DOHH2 (cell line): Measurements from ENCODE around the gene SLBP.

ENCODE experiments used
- H3F3A ChIP-seq: fragments of 200-600 bp; sonication (generic), shearing (Covaris generic); 2 replicates; pipeline ENCODE4 v1.6.0; 2016; ENCODE audit warnings: antibody characterized with exemption, mild to moderate bottlenecking; ENCODE audit not compliant: control insufficient read depth, insufficient read depth
- H3K27ac ChIP-seq: fragments of 200-600 bp; sonication (generic); 2 replicates; pipeline ENCODE4 v1.5.1; 2014; ENCODE audit warnings: low read depth, mild to moderate bottlenecking, low read length, moderate library complexity
- H3K27me3 ChIP-seq: fragments of 200-600 bp; sonication (generic); 2 replicates; pipeline ENCODE4 v1.6.1; 2014; ENCODE audit warnings: mild to moderate bottlenecking, low read length, mixed read lengths; ENCODE audit not compliant: control insufficient read depth
- H3K36me3 ChIP-seq: fragments of 200-600 bp; sonication (generic); 2 replicates; pipeline ENCODE4 v1.6.1; 2014; ENCODE audit warnings: mild to moderate bottlenecking, low read length, moderate library complexity, mixed read lengths; ENCODE audit not compliant: control insufficient read depth
- H3K4me1 ChIP-seq: fragments of 200-600 bp; sonication (generic); 2 replicates; pipeline ENCODE4 v1.6.1; 2014; ENCODE audit warnings: mild to moderate bottlenecking, low read length, mixed read lengths; ENCODE audit not compliant: control insufficient read depth
- H3K4me2 ChIP-seq: fragments of 200-600 bp; sonication (generic); 2 replicates; pipeline ENCODE4 v1.6.0; 2014; ENCODE audit warnings: mild to moderate bottlenecking, low read length, moderate library complexity
- H3K4me3 ChIP-seq: fragments of 200-600 bp; sonication (generic); 2 replicates; pipeline ENCODE4 v1.5.1; 2014; ENCODE audit warnings: mild to moderate bottlenecking, low read length, mixed read lengths
- H3K79me2 ChIP-seq: fragments of 200-600 bp; sonication (generic); 2 replicates; pipeline ENCODE4 v1.6.1; 2014; ENCODE audit warnings: mild to moderate bottlenecking, low read length, mixed read lengths; ENCODE audit not compliant: control insufficient read depth
- H3K9me2 ChIP-seq: fragments of 200-600 bp; sonication (generic); replicated peaks from 2 replicates; pipeline ENCODE4 v1.6.1; 2014; ENCODE audit warnings: mild to moderate bottlenecking, low read length, mixed read lengths; ENCODE audit not compliant: control insufficient read depth
- H3K9me3 ChIP-seq: fragments of 200-600 bp; sonication (generic); 2 replicates; pipeline ENCODE4 v1.6.1; 2014; ENCODE audit warnings: antibody characterized with exemption, low read length, mixed read lengths; ENCODE audit not compliant: control insufficient read depth, insufficient read depth
- H4K20me1 ChIP-seq: fragments of 200-600 bp; sonication (generic); 2 replicates; pipeline ENCODE4 v1.6.0; 2014; ENCODE audit warnings: low read depth, mild to moderate bottlenecking, antibody characterized with exemption, low read length, moderate library complexity; ENCODE audit not compliant: control insufficient read depth, insufficient read depth
- CTCF ChIP-seq: fragments of 200-600 bp; sonication (generic); IDR thresholded peaks from one replicate; pipeline ENCODE4 v1.5.1; 2014; ENCODE audit warnings: antibody characterized with exemption, mild to moderate bottlenecking, low read depth, low read length; ENCODE audit not compliant: poor library complexity, severe bottlenecking
- EZH2phosphoT487 ChIP-seq: fragments of 200-600 bp; sonication (generic); IDR thresholded peaks from 2 replicates; pipeline ENCODE4 v1.6.1; 2017; ENCODE audit warnings: borderline replicate concordance, mild to moderate bottlenecking, antibody characterized with exemption, low read length, moderate library complexity, mixed read lengths

SLBP gene

DNA sequence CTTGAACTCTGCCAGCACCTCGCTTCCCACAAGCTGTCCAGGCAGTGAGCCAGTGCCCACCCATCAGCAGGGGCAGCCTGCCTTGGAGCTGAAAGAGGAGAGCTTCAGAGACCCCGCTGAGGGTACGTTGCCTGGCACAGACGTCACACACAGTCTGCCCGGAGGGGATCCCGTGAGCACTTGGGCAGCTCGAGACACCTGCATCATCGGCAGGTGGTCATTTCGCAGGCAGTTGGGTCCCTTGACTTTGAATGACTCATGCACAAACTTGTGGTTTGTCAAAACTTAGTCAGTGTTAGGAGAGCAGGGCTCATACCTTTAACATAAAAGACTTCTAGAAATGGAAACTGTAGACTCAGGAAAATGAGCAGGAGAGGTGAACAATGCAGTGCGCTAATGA, 19.1 kb upstream of the SLBP start:
- no peak for TF ChIP-seq CTCF
- no peak for TF ChIP-seq EZH2phosphoT487
- peaks cover 91% of the 10 kb centered on the region for H3K79me2 ChIP-seq
- H3K4me3 ChIP-seq = no peak overlapping the region
- peaks cover 3% of the 10 kb centered on the region; the same call in 1 of the 2 replicates for H3F3A ChIP-seq
- H3K36me3 ChIP-seq = peaks cover 99% of the 10 kb centered on the region
- no peaks in the 10 kb centered on the region for H3K9me2 ChIP-seq
- peaks cover 8% of the 10 kb centered on the region for H3K4me1 ChIP-seq
- H3K9me3 ChIP-seq = no peaks in the 10 kb centered on the region
- H4K20me1 ChIP-seq = peaks cover 41% of the 10 kb centered on the region
- H3K27ac ChIP-seq = no peak overlapping the region
- no peak overlapping the region for H3K4me2 ChIP-seq
- no peaks in the 10 kb centered on the region for H3K27me3 ChIP-seq

DNA sequence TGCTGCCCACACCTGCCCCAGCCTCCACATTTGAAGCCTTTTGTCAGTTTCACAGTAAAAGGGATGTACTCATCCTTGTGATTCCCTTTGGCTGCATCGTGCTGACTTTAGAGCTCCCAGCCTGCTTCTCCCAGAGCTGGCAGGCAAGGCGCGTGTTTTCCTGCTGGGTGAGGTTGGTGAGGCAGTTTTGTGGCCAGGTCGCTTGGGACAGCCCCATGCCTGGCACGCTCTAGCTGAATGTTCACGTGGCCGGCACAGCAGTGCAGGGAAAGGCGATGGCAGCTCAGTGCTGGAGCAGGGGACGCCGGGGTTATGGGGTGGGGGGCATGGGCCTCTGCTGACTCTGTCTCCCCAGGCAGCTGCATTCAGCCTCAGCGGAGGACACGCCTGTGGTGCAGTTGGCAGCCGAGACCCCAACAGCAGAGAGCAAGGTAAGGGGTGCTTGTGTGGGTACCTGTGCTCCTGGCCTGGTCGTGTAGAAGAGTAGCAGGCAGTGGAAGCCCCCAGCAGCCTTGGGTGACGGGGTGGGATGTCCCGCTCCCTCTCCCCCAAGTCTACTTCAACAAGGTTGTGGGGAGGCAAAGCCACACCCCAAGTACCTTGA, 18.5 kb upstream of the SLBP start:
- H3K4me1 ChIP-seq = peaks cover 14% of the 10 kb centered on the region
- no peaks in the 10 kb centered on the region for H3K27me3 ChIP-seq
- peaks cover 46% of the 10 kb centered on the region for H4K20me1 ChIP-seq
- no peak overlapping the region for H3K4me3 ChIP-seq
- H3F3A ChIP-seq = peaks cover 3% of the 10 kb centered on the region; the same call in 1 of the 2 replicates
- peaks cover 99% of the 10 kb centered on the region for H3K36me3 ChIP-seq
- no peak for TF ChIP-seq EZH2phosphoT487
- no peaks in the 10 kb centered on the region for H3K9me2 ChIP-seq
- H3K27ac ChIP-seq = no peak overlapping the region
- H3K79me2 ChIP-seq = peaks cover 94% of the 10 kb centered on the region
- no peaks in the 10 kb centered on the region for H3K9me3 ChIP-seq
- H3K4me2 ChIP-seq = no peak overlapping the region

DNA sequence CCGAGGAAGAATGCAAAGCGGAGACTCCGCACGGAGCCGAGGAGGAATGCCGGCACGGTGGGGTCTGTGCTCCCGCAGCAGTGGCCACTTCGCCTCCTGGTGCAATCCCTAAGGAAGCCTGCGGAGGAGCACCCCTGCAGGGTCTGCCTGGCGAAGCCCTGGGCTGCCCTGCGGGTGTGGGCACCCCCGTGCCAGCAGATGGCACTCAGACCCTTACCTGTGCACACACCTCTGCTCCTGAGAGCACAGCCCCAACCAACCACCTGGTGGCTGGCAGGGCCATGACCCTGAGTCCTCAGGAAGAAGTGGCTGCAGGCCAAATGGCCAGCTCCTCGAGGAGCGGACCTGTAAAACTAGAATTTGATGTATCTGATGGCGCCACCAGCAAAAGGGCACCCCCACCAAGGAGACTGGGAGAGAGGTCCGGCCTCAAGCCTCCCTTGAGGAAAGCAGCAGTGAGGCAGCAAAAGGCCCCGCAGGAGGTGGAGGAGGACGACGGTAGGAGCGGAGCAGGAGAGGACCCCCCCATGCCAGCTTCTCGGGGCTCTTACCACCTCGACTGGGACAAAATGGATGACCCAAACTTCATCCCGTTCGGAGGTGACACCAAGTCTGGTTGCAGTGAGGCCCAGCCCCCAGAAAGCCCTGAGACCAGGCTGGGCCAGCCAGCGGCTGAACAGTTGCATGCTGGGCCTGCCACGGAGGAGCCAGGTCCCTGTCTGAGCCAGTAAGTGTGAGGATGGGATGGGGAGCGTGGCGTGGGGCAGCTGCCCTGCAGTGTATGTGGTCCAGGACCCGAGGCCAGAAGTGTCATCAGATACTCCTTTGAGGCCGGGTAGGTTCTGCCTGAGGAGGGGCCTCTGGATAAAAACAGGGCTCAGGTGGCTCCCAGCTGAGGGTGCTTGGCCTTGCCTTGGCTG, 16.2 kb upstream of the SLBP start:
- H4K20me1 ChIP-seq = peaks cover 60% of the 10 kb centered on the region
- peaks cover 98% of the 10 kb centered on the region for H3K79me2 ChIP-seq
- H3K4me2 ChIP-seq = peak overlapping the region; percentile 33; the same call in 1 of the 2 replicates
- no peaks in the 10 kb centered on the region for H3K9me2 ChIP-seq
- H3K36me3 ChIP-seq = peaks cover 99% of the 10 kb centered on the region
- TF ChIP-seq CTCF (no peak), EZH2phosphoT487 (no peak)
- H3K4me3 ChIP-seq = no peak overlapping the region
- peaks cover 33% of the 10 kb centered on the region for H3K4me1 ChIP-seq
- peaks cover 8% of the 10 kb centered on the region for H3F3A ChIP-seq
- no peaks in the 10 kb centered on the region for H3K27me3 ChIP-seq
- H3K9me3 ChIP-seq = no peaks in the 10 kb centered on the region
- no peak overlapping the region for H3K27ac ChIP-seq
